B cell (primary cell): ENCODE measurements around the gene MED25. TPM values are rescaled to one million over a fixed set of nuclear protein-coding genes. Genes with fewer than 3 reads are reported as not detected.
A peak's percentile ranks its signal among the peaks of the same experiment; 100 is the strongest.

ENCODE experiments used
- ATAC-seq: fragments of 200-7000 bp; cut with Tn5 transposase; one replicate; pipeline ENCODE4 v1.10.0; 2021; ENCODE audit warnings: low read depth, mild to moderate bottlenecking, moderate number of reproducible peaks, moderate library complexity
- CTCF ChIA-PET: fragments of 350-600 bp; sonication (Branson Sonifier 250); formaldehyde crosslinking; loops from one replicate; lab custom pipeline; 2021; ENCODE audit warnings: antibody characterized with exemption, inconsistent platforms; lab: Charles Lee
- POLR2A ChIA-PET: fragments of 350-600 bp; sonication (Branson Sonifier 250); formaldehyde crosslinking; loops from one replicate; lab custom pipeline; 2021; ENCODE audit warnings: antibody characterized with exemption; lab: Charles Lee
- DNase-seq: peaks from one replicate; pipeline ENCODE4 v3.0.0; 2013
- H2AFZ ChIP-seq: 2 replicates; pipeline ENCODE4 v1.6.1; 2012; ENCODE audit warnings: mild to moderate bottlenecking, low read depth, low read length; ENCODE audit not compliant: insufficient read depth, poor library complexity, severe bottlenecking
- H3K27ac ChIP-seq, 2 donors: 1 replicate in 1 of 2; 2 replicates in 1 of 2; pipeline ENCODE4 v1.5.1; 2012 to 2013; ENCODE audit warnings: low read length in 2 of 2, mild to moderate bottlenecking in 2 of 2, moderate library complexity in 1 of 2
- H3K27me3 ChIP-seq, 4 experiments: fragments of 200-600 bp in 1 of 4; sonication (generic) in 1 of 4; replicated peaks in 1 of 4; 1 replicate in 2 of 4; 2 replicates in 2 of 4; pipeline versions ENCODE4 v1.6.1 to v1.7.0; 2013 to 2016; ENCODE audit warnings: low read length in 3 of 4, mild to moderate bottlenecking in 2 of 4, mixed read lengths in 1 of 4, moderate library complexity in 1 of 4; ENCODE audit not compliant: insufficient read depth in 4 of 4, control insufficient read depth in 3 of 4; ENCODE audit errors: control extremely low read depth in 1 of 4
- H3K36me3 ChIP-seq, 2 experiments: replicated peaks in 1 of 2; 1 replicate in 1 of 2; 2 replicates in 1 of 2; pipeline versions ENCODE4 v1.6.1 to v1.7.1; 2013; ENCODE audit warnings: low read length in 1 of 2; ENCODE audit not compliant: insufficient read depth in 2 of 2, control insufficient read depth in 1 of 2; ENCODE audit errors: control extremely low read depth in 1 of 2, extremely low read depth in 1 of 2
- H3K4me1 ChIP-seq, 2 donors: fragments of 200-600 bp in 1 of 2; sonication (generic) in 1 of 2; 1 replicate in 1 of 2; 2 replicates in 1 of 2; pipeline versions ENCODE4 v1.5.1 to v1.6.1; 2013 to 2017; ENCODE audit warnings: low read length in 2 of 2; ENCODE audit not compliant: control insufficient read depth in 2 of 2, insufficient read depth in 2 of 2
- H3K4me2 ChIP-seq: replicated peaks from 2 replicates; pipeline ENCODE3; 2012; ENCODE audit warnings: mild to moderate bottlenecking, low read depth, low read length; ENCODE audit not compliant: poor library complexity, severe bottlenecking
- H3K4me3 ChIP-seq, 5 experiments: fragments of 200-600 bp in 1 of 5; sonication (generic) in 1 of 5; 1 replicate in 3 of 5; 2 replicates in 2 of 5; pipeline versions ENCODE4 v1.5.1 to v1.7.0; 2011 to 2016; ENCODE audit warnings: low read length in 4 of 5, mild to moderate bottlenecking in 4 of 5, low read depth in 2 of 5, control low read depth in 1 of 5, moderate library complexity in 1 of 5; ENCODE audit not compliant: insufficient read depth in 1 of 5; ENCODE audit errors: control extremely low read depth in 1 of 5, extremely low read depth in 1 of 5
- H3K79me2 ChIP-seq: fragments of 200-600 bp; sonication (generic); one replicate; pipeline ENCODE4 v1.6.0; 2016; ENCODE audit warnings: low read length; ENCODE audit not compliant: control insufficient read depth, insufficient read depth
- H3K9ac ChIP-seq: fragments of 200-600 bp; sonication (generic); 2 replicates; pipeline ENCODE4 v1.6.1; 2017; ENCODE audit warnings: mild to moderate bottlenecking, low read length, moderate library complexity
- H3K9me3 ChIP-seq, 3 donors: one replicate each; pipeline versions ENCODE4 v1.6.1 to v1.7.1; 2013; ENCODE audit warnings: low read length in 2 of 3; ENCODE audit not compliant: control insufficient read depth in 2 of 3, insufficient read depth in 1 of 3; ENCODE audit errors: control extremely low read depth in 1 of 3
- H4K20me1 ChIP-seq: 2 replicates; pipeline ENCODE4 v1.6.0; 2012; ENCODE audit warnings: mild to moderate bottlenecking, low read length; ENCODE audit not compliant: insufficient read depth, control insufficient read depth, poor library complexity, severe bottlenecking
- H3K27ac Mint-ChIP-seq: one replicate; pipeline ENCODE4 v1.8.0; 2021; ENCODE audit warnings: mixed read lengths
- H3K27me3 Mint-ChIP-seq: one replicate; pipeline ENCODE4 v1.8.0; 2021; ENCODE audit warnings: mixed read lengths
- H3K4me1 Mint-ChIP-seq: one replicate; pipeline ENCODE4 v1.8.0; 2021; ENCODE audit warnings: mixed read lengths
- H3K4me3 Mint-ChIP-seq: one replicate; pipeline ENCODE4 v1.8.0; 2021; ENCODE audit warnings: mixed read lengths
- H3K9me3 Mint-ChIP-seq: one replicate; pipeline ENCODE4 v1.8.0; 2022; ENCODE audit warnings: mixed read lengths; ENCODE audit not compliant: insufficient read depth
- EZH2 ChIP-seq: IDR thresholded peaks from 2 replicates; pipeline ENCODE4 v1.6.1; 2012; ENCODE audit warnings: borderline replicate concordance, low read depth, mild to moderate bottlenecking, moderate library complexity, low read length; ENCODE audit not compliant: insufficient read depth, poor library complexity, severe bottlenecking
- WGBS: methylation state at CpG from one replicate; pipeline ENCODE4 v1.1.5; 2013; ENCODE audit warnings: missing lambda C conversion rate; ENCODE audit not compliant: insufficient coverage; 5-methylcytosine and 5-hydroxymethylcytosine counted together
- intact Hi-C: fragments of 100-400 bp; cut with micrococcal nuclease; formaldehyde crosslinking; loops from one replicate; pipeline ENCODE4 v1.10.0; 2022
- polyA plus RNA-seq: library from polyadenylated mRNA; depleted of rRNA; stranded (reverse); fragments of >200 nt; gene quantifications from 2 replicates; pipeline ENCODE4 v1.2.3, GENCODE V29; 2012
- total RNA-seq, 2 donors: library from RNA; stranded (reverse); fragments of 120-200 nt in 1 of 2; gene quantifications; 1 replicate in 1 of 2; 2 replicates in 1 of 2; pipeline versions ENCODE4 v1.2.3 to v1.2.4, GENCODE V29; 2013 to 2022
- TF ChIP-seq, protein P1 (sequence below): fragments of 200-600 bp; IDR thresholded peaks from one replicate; pipeline ENCODE4 v1.8.0; 2022; ENCODE audit warnings: antibody characterized with exemption, mild to moderate bottlenecking

The MED25 gene
- total and polyA plus RNA-seq, 2 donors (not counting 1 experiment from before 2014, with no cell fraction given), result 93.0 to 126 TPM

DNA sequence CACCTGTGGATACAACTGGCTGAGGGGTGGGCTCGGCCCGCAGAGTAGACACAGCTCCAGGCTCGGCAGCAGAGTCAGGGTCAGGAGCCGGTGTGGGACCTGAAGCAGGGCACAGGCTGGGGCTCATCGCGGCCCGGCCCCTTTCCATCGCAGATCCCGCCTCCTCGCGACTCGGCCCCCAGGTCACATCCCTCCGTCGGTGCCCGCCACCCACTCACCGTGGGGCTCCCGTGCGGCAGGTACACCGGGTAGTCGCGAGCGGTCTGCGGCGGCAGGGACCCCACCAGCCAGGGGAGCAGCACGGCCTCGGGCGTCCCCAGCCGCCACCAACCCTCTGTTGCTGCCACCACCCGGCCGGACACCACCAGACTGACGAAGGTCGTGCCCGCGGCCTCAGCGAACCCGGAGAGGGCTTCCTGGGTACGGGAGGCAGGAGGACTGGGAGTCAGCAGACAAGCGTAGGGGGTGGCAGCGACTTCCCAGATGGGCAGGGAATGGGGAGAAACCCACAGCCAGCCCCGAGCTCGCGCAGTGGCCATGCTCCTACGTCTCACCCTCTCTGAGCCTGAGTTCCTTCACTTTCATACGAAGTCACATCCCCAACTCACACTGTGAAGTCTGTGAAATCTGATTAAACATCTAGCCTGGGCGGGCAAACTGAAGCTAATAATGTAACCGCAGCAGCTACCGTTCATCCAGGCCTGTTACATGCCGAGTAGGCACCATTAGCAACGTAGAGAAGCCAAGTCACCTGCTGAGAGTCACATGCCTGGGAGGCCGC, 8.7 kb upstream of the MED25 start:
- ChIA-PET POLR2A (interaction anchor here (0.6 to 1.6 kb wide), 5 partner anchors 24 to 121 kb away, joined by 3 to 10 read pairs (median 5); partner anchors contain the start of genes AKT1S1 and TBC1D17), CTCF (interaction anchor here (0.8 to 0.9 kb wide), 2 partner anchors 43 to 122 kb away, joined by 3 read pairs; no protein-coding TSS in a partner anchor)
- Histone ChIP-seq H3K4me2 (peak overlapping the region; percentile 80), H2AFZ (peak overlapping the region; percentile 85), H3K9me3 (no peaks in the 10 kb centered on the region), H3K36me3 (peaks cover 0 to 7% of the 10 kb centered on the region in 2 experiments), H3K79me2 (peaks cover 3% of the 10 kb centered on the region), H3K4me3 (peak overlapping the region; percentile 39 to 87 (median 79)), H3K4me1 (peaks cover 30 to 51% of the 10 kb centered on the region in 2 donors), H3K27ac (peak overlapping the region; percentile 63 to 66), H4K20me1 (no peaks in the 10 kb centered on the region), H3K9ac (peak overlapping the region; percentile 83), H3K27me3 (no peaks in the 10 kb centered on the region)
- no peak for TF ChIP-seq EZH2
- TF ChIP-seq, protein P1, sequence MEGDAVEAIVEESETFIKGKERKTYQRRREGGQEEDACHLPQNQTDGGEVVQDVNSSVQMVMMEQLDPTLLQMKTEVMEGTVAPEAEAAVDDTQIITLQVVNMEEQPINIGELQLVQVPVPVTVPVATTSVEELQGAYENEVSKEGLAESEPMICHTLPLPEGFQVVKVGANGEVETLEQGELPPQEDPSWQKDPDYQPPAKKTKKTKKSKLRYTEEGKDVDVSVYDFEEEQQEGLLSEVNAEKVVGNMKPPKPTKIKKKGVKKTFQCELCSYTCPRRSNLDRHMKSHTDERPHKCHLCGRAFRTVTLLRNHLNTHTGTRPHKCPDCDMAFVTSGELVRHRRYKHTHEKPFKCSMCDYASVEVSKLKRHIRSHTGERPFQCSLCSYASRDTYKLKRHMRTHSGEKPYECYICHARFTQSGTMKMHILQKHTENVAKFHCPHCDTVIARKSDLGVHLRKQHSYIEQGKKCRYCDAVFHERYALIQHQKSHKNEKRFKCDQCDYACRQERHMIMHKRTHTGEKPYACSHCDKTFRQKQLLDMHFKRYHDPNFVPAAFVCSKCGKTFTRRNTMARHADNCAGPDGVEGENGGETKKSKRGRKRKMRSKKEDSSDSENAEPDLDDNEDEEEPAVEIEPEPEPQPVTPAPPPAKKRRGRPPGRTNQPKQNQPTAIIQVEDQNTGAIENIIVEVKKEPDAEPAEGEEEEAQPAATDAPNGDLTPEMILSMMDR, result no peak
- Mint-ChIP-seq H3K27me3 (no peaks in the 10 kb centered on the region), H3K27ac (peak overlapping the region; percentile 92), H3K4me1 (peaks cover 53% of the 10 kb centered on the region), H3K9me3 (no peaks in the 10 kb centered on the region), H3K4me3 (peak overlapping the region; percentile 96)
- 13% methylated on average over 43 of the region's 50 CpGs for WGBS
- intact Hi-C loops, result loop anchor here (5.0 kb wide), 1 partner anchor 682 kb away; no protein-coding TSS in a partner anchor
- ATAC-seq (peak; percentile 37), DNase-seq (no peak)
